Ishikawa (cell line): Measurements from ENCODE around the gene TP53BP2.

Source experiments
- CREB1 ChIP-seq: IDR thresholded peaks from 2 replicates; pipeline ENCODE4 v1.6.1; 2012; ENCODE audit warnings: low read depth
- EGR1 ChIP-seq: IDR thresholded peaks from 2 replicates; pipeline ENCODE4 v1.6.1; 2012
- EP300 ChIP-seq: IDR thresholded peaks from 2 replicates; pipeline ENCODE4 v1.6.1; 2012; ENCODE audit warnings: borderline replicate concordance
- RAD21 ChIP-seq: IDR thresholded peaks from 2 replicates; pipeline ENCODE4 v1.6.1; 2012; ENCODE audit warnings: low read depth
- REST ChIP-seq: IDR thresholded peaks from 2 replicates; pipeline ENCODE4 v1.6.1; 2012; ENCODE audit warnings: low read depth, mild to moderate bottlenecking

GRCh38 chr1:223824712-223825111, 21.0 kb downstream of the TP53BP2 start:
- TF ChIP-seq REST, result no peak
- no peak for TF ChIP-seq EGR1
- TF ChIP-seq RAD21, result no peak
- TF ChIP-seq EP300, result no peak
- TF ChIP-seq CREB1, result no peak
